ENCODE results near the gene RBM15.
A peak's percentile ranks its signal among the peaks of the same experiment; 100 is the strongest.

RBM15 gene

DNA sequence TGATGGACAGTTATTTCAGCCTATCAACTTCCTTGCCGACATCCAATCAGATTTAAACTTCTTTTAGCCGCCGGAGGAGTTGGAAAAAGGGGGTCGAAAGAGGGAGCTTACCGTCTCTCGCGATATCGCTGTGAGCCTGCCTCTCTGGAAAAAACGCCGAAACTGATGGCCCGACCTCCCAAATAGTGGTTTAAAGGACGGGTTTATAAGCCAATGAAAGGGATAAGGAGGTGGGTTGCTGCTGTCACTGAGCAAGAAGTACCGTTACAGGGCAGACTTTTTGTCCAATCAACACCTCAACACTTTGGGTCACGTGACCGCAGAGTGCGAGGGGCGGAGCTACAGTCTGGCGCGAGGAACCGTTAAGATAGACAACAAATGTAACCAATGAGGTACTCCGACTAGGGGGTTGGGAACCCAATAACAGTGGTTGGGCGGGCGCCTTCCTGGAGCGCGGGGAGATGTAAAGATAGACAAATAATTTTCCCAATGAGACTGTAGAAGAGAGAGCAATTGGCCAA, at the start of gene RBM15:
TSS of gene RBM15 (plus strand) at position 492 of the 521 bp plus-strand sequence. CDS start at position 521, 29 bp downstream.
- peak; percentile 100 for DNase-seq

GRCh38 chr1:110291241-110292030, 47.7 kb upstream of the RBM15 start:
- no peak for DNase-seq

GRCh38 chr1:110292031-110292741, 47.0 kb upstream of the RBM15 start:
- DNase-seq = no peak

DNA sequence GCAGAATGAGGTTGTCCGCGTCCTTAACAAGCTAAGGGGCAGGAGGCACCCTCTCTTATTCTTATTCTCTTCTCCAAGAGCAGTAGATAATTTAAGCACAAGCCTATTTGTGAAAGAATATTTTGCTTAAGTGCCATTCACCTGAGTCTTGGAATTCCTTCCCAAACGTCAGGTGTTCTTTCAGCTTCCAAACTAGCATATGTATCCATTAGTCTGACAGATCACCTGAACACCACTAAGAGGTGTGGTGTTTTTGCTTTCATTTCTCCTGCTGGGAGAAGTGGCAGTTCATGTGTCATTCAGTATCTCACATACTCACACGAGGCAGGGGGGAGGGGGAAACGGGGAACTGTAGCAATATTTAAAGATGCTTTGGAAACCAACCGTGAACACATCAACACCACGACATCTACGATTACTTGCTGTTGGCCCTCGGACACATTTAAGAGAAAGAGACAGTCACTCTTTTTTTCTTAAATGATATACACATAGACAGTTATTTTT, 45.5 kb upstream of the RBM15 start:
- no peak for DNase-seq

- no peak for DNase-seq
Observed at GRCh38 chr1:110294308-110294707, 44.9 kb upstream of the RBM15 start.

DNA sequence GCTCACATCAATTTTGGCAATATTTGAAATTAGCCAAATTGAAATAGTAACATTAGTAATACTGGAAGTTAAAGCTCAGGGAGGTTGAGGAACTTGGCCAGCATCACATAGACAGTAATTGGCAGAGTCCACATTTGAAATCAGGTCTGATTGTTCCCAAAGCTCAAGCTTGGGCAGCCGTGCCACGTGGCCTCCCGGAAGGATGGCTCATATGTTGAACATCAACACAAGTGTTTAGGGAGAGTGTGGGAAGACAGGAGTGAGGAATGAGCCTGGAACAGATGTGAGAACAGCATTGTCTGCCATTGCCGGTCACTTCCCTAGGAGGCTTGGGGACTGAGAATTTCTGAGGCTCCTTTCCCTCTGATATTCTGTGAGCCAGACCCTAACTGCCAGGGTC, 40.2 kb upstream of the RBM15 start:
- no peak for DNase-seq

GRCh38 chr1:110300412-110301085, 38.6 kb upstream of the RBM15 start:
- DNase-seq = no peak

GRCh38 chr1:110302836-110303235, 36.3 kb upstream of the RBM15 start:
- DNase-seq = no peak

GRCh38 chr1:110305900-110306420, 33.2 kb upstream of the RBM15 start:
- DNase-seq = no peak

DNA sequence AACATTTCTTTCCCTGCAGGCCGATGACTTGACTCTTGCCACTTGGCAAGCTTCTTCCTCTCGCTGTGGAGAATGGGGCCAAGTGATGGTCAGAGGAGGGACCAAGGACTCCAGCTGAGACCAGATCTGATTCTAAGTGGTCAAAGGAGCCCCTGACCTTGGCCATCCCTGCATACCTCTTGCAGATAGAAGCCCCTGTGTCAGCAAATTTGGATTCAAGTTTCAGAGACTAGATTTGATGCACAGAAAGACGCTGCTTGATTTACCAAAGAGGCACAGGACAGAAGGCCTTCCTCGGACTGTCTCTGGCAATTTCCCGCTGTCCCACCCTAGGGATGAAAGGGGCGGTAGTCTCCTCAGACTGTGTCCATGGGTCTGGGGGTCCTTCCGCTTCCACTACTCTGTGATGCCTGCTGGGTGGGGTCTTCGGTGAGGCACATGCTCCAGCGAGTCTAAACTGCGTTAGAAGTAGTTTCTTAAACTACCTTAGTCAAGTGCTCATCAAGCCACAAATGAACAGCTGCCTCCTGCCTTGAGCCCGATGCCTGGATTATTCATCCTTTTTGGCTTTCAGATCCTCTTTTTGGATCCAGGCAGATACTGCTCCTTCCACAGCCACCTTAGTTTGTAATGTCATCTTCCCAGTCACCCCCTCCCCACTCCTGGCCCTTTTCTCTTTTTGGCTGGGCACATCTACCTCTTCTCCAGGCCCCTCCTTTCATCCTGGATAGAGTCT, 31.8 kb upstream of the RBM15 start:
- no peak for DNase-seq

- no peak for DNase-seq
Observed at GRCh38 chr1:110308247-110308646, 30.9 kb upstream of the RBM15 start.

DNA sequence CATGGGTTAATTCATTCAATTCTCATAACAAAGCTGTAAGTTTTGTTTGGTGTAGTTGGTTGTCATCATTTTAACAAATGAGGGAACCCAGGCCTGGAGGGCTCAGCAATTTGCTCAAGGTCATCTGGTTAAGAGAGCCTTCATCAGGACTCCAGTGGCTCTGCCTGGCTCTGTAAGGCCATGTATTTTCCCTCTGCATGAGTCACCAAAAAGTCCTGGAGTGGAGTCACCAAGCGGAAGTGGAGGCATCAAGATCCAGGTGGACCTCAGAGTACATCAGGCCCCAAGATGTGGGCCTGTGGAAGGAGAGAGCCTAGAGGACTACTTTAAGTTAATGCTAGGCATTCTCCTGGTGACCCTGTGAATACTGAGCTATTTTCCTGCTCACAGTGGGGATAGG, 30.0 kb upstream of the RBM15 start:
- no peak for DNase-seq

DNA sequence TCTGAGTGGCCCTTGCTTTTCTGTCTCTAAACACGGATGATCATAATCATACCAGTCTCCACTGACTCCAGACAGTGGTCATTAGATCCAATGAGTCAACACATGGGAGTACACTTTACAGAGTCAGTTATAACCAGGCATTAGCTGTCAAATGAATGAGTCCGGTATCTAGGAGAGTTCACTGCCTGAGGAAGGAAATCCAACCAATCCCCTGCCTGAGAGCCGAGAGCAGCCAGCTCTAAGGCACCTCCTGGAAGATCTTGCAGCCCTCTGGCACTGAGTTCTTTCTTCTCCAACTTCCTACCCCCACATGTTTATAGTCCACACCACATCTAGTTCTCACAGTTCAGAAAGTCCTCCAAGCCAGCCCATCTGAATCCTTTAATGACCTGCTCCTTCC, 29.4 kb upstream of the RBM15 start:
- DNase-seq = no peak

- DNase-seq = no peak
Observed at GRCh38 chr1:110310300-110310699, 28.9 kb upstream of the RBM15 start.

DNA sequence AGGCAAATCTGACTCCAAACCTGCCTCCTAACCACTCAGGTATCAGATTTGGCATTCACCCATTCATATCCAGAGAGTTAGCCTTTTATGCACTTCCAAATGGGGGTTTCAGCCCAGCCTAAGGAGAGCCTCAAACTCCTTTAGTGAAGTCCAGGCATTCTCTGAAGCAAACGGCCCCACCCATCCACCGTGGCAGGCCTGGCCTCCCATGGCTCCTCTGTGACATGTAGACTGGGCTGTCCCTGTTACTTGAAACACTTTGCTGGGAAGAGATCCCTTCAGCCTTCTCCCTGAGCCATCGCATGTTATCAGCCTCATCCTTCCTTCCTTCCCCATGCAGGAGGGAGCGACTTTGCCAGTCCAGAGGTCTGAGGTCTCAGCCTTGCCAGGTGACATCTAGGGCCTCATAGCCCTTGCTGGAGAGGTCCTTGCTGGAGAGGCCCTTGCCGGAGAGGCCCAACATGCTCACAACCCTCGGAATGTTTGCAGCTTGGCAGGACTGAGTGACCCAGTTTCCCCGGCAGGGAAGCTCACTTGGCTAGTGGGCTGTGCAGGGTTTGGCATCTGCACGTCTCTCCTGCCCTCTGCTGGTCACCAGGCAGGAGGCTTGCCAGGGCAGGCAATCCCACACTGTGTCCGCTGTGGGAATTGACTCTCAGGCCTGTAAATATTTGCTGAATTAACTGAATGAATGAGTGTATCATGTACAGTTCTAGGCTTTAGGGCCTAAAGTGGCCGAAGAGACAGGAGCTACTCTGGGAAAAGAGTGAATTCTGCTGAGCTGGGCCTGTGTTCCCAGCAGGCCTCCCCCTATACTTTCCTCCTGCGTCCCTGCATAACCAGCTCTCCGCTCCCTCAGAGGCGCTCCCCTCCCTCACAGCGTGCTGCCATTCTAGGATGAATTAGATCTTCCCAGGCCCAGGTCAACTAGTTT, 26.7 kb upstream of the RBM15 start:
- DNase-seq = peak; percentile 69

- DNase-seq = no peak
Observed at GRCh38 chr1:110316735-110317134, 22.4 kb upstream of the RBM15 start.

- no peak for DNase-seq
Observed at GRCh38 chr1:110318046-110318445, 21.1 kb upstream of the RBM15 start.

GRCh38 chr1:110319332-110320167, 19.6 kb upstream of the RBM15 start:
- no peak for DNase-seq

- DNase-seq = no peak
Observed at GRCh38 chr1:110320168-110320518, 19.0 kb upstream of the RBM15 start.

- no peak for DNase-seq
Observed at GRCh38 chr1:110321045-110321444, 18.1 kb upstream of the RBM15 start.
